ENCODE data around the gene GLO1.

Gene GLO1

DNA sequence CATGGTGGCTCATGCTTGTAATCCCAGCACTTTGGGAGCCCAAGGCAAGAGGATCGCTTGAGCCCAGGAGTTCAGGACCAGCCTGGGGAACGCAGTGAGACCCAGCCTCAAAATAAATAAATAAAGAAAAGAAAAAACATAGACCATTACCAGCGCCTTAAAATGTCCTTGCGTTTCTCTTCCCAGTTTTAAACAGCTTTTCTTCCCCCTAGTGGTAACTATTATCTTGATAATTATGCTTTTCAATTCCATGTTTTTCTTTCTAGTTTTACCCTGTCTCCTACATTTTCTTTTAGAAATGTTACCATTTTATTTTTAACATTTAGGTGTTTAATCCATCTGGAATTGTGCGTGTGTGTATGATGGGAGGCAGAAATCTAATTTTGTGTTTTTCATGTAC lies 36.6 kb upstream of the GLO1 start:
- no peak overlapping the region for H3K27ac ChIP-seq (ENCODE audit: low read depth, low read length)
- H3F3A ChIP-seq (ENCODE audit: control insufficient read depth, insufficient read depth) = no peaks in the 10 kb centered on the region
- H3K27me3 ChIP-seq (ENCODE audit: control insufficient read depth, low read length) = peaks cover 20% of the 10 kb centered on the region
- H3K9me3 ChIP-seq (ENCODE audit: control insufficient read depth, insufficient read depth, low read length) = no peaks in the 10 kb centered on the region
- H3K4me2 ChIP-seq (ENCODE audit: low read length) = no peak overlapping the region
- H3K9me2 ChIP-seq (replicated peaks; ENCODE audit: control insufficient read depth, low read length) = no peaks in the 10 kb centered on the region
- H3K79me2 ChIP-seq (ENCODE audit: control insufficient read depth, low read length) = no peaks in the 10 kb centered on the region
- H3K4me1 ChIP-seq (ENCODE audit: control insufficient read depth, low read length) = no peaks in the 10 kb centered on the region
- no peaks in the 10 kb centered on the region for H3K36me3 ChIP-seq (ENCODE audit: control insufficient read depth, low read length)
- no peak overlapping the region for H3K4me3 ChIP-seq (ENCODE audit: low read length)
- no peak for TF ChIP-seq EZH2phosphoT487 (IDR thresholded peaks at IDR 0.05; ENCODE audit: borderline replicate concordance, low read length)
- TF ChIP-seq, protein P1, sequence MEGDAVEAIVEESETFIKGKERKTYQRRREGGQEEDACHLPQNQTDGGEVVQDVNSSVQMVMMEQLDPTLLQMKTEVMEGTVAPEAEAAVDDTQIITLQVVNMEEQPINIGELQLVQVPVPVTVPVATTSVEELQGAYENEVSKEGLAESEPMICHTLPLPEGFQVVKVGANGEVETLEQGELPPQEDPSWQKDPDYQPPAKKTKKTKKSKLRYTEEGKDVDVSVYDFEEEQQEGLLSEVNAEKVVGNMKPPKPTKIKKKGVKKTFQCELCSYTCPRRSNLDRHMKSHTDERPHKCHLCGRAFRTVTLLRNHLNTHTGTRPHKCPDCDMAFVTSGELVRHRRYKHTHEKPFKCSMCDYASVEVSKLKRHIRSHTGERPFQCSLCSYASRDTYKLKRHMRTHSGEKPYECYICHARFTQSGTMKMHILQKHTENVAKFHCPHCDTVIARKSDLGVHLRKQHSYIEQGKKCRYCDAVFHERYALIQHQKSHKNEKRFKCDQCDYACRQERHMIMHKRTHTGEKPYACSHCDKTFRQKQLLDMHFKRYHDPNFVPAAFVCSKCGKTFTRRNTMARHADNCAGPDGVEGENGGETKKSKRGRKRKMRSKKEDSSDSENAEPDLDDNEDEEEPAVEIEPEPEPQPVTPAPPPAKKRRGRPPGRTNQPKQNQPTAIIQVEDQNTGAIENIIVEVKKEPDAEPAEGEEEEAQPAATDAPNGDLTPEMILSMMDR (IDR thresholded peaks at IDR 0.05; ENCODE audit: low read depth, low read length, poor library complexity, severe bottlenecking) = peak; percentile 48
- H4K20me1 ChIP-seq (ENCODE audit: control insufficient read depth, insufficient read depth, low read depth, low read length) = no peaks in the 10 kb centered on the region

DNA sequence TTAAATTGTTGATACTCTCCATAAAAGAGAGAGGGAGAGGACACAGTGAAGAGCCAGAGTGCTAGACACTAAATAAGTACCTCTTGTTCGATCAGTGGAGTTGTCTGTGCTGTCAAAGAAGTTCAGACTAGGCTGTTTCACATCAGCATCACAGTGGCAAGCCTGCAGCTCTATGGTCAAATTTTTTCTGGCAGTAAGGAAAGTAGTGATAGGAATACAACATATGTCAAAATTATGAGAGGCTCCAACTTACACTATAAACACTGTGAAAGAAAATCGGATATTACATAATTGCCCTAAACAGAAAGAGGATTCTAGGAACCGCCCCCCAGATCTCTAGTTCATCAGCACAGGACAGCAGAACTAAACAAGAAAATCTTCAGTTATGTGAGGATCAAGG lies 35.3 kb upstream of the GLO1 start:
- H3K27ac ChIP-seq (ENCODE audit: low read depth, low read length) = no peak overlapping the region
- no peak overlapping the region for H3K4me2 ChIP-seq (ENCODE audit: low read length)
- no peaks in the 10 kb centered on the region for H4K20me1 ChIP-seq (ENCODE audit: control insufficient read depth, insufficient read depth, low read depth, low read length)
- no peaks in the 10 kb centered on the region for H3K9me2 ChIP-seq (replicated peaks; ENCODE audit: control insufficient read depth, low read length)
- H3K79me2 ChIP-seq (ENCODE audit: control insufficient read depth, low read length) = no peaks in the 10 kb centered on the region
- H3K27me3 ChIP-seq (ENCODE audit: control insufficient read depth, low read length) = peaks cover 20% of the 10 kb centered on the region
- no peaks in the 10 kb centered on the region for H3K36me3 ChIP-seq (ENCODE audit: control insufficient read depth, low read length)
- TF ChIP-seq, protein P1 (IDR thresholded peaks at IDR 0.05; ENCODE audit: low read depth, low read length, poor library complexity, severe bottlenecking) = no peak
- TF ChIP-seq EZH2phosphoT487 (IDR thresholded peaks at IDR 0.05; ENCODE audit: borderline replicate concordance, low read length) = no peak
- no peaks in the 10 kb centered on the region for H3K9me3 ChIP-seq (ENCODE audit: control insufficient read depth, insufficient read depth, low read length)
- no peaks in the 10 kb centered on the region for H3K4me1 ChIP-seq (ENCODE audit: control insufficient read depth, low read length)
- H3F3A ChIP-seq (ENCODE audit: control insufficient read depth, insufficient read depth) = no peaks in the 10 kb centered on the region
- no peak overlapping the region for H3K4me3 ChIP-seq (ENCODE audit: low read length)

DNA sequence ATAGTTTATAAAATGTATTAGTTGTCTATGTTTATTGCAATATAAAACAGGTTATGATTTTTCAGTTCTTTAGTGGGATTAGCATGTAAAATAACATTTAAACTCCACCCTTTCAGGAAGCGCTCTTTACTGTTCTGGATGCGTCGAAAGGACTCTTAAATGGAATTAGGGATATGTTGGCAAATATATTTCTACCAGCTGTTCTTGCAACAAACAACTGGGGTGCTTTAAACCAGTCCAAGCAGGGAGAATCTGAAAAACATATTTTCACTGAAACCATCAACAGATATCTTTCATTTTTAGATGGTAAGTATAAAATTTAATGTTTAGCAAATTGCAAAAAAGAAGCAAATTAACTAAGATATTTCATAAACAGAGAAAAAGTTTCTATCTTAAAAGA lies 34.0 kb upstream of the GLO1 start:
- Histone ChIP-seq H3K79me2 (ENCODE audit: control insufficient read depth, low read length) (no peaks in the 10 kb centered on the region), H3K4me1 (ENCODE audit: control insufficient read depth, low read length) (no peaks in the 10 kb centered on the region), H3K36me3 (ENCODE audit: control insufficient read depth, low read length) (no peaks in the 10 kb centered on the region), H3K9me2 (replicated peaks; ENCODE audit: control insufficient read depth, low read length) (no peaks in the 10 kb centered on the region), H3K4me2 (ENCODE audit: low read length) (no peak overlapping the region), H3K27ac (ENCODE audit: low read depth, low read length) (no peak overlapping the region), H4K20me1 (ENCODE audit: control insufficient read depth, insufficient read depth, low read depth, low read length) (no peaks in the 10 kb centered on the region), H3F3A (ENCODE audit: control insufficient read depth, insufficient read depth) (no peaks in the 10 kb centered on the region), H3K4me3 (ENCODE audit: low read length) (no peak overlapping the region), H3K9me3 (ENCODE audit: control insufficient read depth, insufficient read depth, low read length) (no peaks in the 10 kb centered on the region), H3K27me3 (ENCODE audit: control insufficient read depth, low read length) (peaks cover 20% of the 10 kb centered on the region)
- TF ChIP-seq, protein P1 (IDR thresholded peaks at IDR 0.05; ENCODE audit: low read depth, low read length, poor library complexity, severe bottlenecking) = no peak
